Measurements from ENCODE around the gene COL4A2.
A peak's percentile ranks its signal among the peaks of the same experiment; 100 is the strongest.

COL4A2 gene

DNA sequence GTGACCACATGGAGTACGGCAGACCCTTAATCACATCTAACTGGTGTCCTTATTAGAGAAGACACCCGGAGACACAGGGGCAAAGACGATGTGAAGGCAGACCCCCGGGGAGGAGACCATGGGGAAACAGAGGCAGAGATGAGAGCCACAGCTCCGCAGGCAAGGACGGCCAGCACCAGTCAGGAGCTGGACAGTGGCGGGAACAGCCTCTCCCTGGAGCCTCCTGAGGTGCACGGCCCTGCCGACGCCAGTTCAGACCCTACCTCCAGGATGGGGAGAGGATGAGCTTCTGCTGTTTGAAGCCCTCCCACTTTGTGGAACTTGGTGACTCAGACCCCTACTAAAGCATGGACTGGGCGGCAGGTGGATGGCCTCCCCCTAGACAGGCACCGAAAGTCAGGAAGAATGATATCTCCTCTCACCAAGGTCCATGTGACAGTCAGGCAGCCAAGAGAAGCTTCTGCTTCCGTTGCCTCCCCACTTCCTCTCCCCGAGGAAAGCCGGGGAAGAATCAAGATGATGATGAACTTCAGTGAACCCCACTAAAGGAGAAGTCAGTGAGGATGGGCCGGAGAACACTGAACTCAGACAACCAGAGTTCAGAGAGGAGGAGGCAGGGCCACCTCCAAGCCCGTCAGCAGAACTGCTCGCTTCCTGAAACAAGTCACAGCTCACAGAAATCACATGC, 229.1 kb downstream of the COL4A2 start:
- DNase-seq = no peak

DNA sequence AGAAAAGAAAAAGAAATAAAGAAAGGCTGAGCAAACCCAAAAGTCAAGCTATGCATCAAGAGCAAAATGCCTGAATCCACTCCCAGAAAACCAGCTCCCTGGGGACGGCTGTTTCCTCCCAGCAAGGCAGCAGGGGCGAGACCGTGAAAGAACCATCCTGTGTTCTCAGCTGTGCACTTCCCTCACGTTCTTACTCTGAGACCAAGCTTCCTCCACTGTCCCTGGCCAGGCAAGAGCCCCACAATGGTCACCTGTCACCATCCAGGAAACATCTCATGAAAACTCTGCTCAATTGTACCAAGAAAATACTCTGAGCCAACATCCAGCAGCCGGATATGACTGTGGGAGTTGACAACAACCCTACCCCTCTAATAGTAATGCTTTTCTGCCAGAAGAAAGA, 231.5 kb downstream of the COL4A2 start:
- no peak for DNase-seq

DNA sequence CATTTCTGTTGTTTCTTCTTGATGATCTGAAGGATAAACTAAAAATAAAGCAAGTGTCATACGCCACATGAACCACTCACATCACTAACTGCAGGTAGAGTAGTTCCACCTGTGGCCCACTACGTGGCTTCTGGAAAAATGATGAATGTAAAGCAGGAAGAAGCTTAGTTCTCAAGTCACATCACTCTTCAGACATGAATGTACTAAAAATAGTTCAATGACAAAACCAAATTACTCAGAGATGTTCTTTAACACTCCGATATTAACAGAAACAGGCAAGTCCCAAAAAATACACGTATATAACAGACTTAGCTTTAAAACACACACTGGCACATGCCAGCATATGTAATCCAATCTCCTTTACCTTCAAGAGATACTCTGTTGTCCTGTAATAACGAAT, 232.8 kb downstream of the COL4A2 start:
- no peak for DNase-seq

DNA sequence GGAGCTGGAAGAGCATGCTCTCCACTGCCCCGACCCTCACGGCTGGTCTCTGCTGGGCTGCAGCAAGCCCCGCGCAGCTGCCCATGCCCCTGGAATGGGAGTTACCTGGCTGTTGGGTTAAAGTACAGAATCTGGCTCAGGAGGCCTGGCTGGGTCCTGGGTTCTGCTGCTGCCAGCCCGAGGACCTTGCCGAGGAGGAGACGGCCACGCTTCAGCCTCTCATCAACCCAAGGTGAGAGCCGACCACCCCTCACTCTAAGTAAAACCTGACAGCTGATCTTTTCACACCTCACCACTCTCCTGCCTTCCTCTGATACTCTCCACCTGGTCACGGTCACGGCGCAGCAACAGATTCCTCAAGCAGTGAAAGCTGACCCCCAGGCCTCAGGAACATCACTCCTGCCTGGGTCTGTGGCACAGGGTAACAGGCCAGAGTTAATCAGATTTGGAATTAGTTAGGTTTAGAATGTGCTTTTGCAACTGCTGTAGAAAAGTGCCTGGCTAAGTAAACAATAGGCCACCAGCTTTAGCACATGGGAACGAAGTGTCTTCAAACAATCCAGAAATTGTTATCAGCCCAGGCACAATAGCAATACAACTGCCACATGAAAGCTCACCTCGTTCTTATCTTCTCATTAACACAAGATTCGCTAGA, 233.9 kb downstream of the COL4A2 start:
- DNase-seq = peak; percentile 46

DNA sequence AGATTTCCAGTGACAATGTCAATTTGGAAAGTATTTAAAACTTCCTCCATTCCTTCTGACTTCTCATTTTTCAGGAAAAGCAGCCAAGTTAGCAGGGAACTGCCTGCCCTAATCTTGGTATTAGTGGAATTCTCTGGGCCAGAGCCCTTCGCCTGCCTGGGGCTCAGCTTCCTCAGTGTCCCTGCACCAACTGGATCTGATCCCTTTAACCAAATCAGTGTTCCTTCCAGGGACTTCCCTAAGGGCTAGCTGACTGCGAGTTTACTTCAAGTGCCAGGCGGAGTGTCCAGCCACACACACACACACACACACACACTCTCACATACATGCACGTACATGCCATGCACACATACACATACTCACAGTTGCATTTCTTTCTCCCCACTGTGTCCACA, 234.4 kb downstream of the COL4A2 start:
- DNase-seq = no peak

DNA sequence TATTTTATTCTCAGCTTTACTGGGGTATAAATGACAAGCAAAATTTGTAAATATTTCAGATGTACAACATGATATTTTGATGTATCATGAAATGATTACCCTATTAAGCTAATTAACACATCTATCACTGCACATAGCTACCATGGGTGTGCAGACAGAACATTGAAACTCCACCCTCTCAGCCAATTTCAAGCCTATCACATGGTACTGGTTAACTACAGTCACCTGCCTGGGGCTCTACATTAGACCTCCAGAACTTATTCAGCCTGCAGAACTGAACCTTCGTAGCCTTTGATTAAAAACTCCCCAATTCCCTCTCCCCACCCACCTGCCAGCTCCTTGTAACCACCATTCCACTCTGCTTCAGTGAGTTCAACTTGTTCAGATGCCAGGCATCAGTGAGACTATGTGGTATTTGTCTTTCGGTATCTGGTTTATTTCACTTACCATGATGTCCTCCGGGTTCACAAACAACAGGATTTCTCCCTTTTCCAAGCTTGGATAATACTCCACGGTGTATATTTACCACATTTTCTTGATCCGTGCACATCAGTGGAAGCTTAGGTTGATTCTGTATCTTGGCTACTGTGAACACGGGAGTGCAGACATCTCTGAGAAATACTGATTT, 235.2 kb downstream of the COL4A2 start:
- no peak for DNase-seq

DNA sequence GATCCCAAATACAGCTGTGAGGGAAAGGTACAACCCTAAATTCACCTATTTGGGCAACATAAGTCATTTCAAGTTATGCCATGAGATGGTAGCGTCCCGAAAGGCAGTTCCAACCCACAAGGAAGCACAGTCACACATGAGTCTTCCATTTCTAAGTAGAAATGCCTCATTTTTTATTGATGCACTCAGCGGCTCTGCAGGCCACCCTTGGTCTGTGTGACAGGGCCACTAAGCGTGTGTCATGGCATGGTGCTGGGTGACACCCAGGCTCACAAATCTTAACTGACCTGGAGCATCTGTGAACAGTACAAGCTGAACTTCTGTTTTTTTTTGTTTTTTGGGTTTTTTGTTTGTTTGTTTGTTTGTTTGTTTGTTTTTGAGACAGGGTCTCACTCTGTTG, 239.3 kb downstream of the COL4A2 start:
- DNase-seq = no peak

DNA sequence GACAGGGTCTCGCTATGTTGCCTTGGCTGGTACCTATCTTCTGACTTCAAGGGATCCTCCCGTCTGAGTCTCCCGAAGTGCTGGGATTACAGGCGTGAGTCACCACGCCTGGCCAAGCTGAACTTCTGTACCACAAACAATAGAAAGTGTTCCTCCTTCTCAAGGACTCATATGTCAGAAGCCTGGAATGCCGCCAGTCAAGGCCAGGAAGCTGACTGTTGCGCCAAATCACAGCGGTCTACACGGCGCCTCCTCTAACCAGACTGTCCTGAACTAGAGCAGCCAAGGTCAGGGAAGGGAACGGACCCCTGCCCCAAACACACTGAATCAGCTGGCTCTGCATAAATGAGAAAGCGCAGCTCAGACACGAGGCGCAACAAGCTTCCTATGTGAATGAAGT, 239.8 kb downstream of the COL4A2 start:
- no peak for DNase-seq

DNA sequence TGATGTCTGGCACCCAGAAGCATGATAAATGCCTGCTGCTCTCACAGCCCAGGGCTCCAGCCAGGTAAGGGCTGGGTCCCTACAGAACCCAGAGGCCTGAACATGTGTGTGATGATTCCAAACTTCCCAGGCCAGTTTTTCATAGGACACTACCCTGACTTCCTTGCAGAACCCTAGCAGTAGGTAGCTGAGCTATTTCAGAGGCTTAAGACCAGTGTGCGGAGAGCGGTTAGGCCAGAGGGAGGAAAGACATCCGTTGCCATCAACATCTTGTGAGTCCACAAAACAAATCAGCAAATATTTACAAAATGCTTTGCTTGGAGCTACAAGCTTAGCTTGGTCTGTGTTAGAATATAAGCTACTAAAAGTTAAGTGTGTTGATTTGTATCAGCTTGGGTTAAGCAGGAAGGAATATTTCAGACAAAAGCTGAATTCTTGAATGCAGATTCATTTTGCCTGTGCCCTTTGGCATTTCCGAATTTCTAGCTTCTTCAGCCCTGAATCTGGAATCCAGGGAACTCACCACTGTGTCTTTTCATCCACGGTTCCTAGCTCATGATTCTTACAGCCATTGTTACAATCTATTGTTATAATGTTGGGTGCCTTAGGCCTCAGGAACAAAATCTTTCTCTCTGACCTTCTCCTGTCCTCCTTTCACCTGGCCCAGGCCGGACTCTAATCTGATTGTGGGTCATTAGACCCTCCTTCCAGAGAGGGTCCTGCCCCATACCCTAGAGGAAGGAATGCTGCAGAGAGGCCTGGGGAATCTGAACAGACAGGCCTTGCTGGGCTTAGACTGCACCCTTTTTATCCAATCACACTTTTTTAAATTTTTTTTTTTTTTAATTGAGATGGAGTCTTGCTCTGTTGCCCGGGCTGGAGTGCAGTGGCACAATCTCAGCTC, 242.1 kb downstream of the COL4A2 start:
- no peak for DNase-seq

DNA sequence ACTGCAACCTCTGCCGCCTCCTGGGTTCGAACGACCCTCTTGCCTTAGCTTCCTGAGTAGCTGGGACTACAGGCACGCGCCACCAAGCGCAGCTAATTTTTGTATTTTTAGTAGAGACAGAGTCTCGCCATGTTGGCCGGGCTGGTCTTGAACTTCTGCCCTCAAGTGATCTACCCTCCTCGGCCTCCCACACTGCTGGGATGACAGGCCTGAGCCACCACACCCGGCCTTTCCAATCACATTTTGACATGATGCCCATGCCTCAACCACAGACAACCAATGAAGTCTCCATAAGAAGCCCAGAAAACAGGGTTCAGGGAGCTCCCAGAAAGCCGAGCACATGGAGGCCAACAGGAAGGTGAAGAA, 242.7 kb downstream of the COL4A2 start:
- DNase-seq = no peak

DNA sequence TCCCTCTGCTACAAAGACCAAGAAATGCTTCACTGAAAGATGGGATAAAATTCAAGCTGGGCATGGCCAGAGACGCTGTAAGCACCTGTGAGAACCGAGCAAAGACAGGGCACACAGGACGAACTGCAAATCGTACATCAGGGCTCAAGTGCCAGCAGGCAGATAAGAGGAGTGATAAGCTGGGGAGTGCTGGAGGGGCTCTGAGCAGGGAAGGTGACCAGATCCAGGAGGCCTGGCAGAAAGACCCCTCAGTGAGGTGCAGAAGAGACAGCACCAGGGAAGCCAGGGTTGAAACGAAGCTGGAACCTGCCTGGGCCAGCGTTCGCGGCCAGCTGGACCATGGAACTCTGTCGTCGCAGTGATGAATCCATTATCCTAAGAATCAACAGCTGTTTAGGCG, 244.2 kb downstream of the COL4A2 start:
- no peak for DNase-seq

DNA sequence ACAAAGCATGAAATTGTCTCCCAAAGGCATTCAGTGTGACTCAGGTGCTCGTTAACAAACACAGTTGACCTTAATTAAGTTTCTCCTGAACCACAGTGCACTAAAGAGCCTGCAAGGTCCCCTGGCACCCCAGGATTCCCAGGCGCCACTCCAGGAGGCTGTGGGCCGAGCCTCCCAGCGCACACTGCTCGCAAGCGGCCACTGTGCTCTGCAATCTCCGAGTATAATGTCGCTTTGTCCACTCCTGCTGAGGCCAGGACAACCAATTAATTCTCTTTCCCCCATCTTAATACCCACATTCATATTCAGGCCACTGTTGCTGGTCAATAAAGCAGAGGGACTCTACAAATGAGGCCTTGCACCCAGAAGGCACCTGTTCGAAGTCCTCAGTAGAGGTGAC, 245.7 kb downstream of the COL4A2 start:
- no peak for DNase-seq

DNA sequence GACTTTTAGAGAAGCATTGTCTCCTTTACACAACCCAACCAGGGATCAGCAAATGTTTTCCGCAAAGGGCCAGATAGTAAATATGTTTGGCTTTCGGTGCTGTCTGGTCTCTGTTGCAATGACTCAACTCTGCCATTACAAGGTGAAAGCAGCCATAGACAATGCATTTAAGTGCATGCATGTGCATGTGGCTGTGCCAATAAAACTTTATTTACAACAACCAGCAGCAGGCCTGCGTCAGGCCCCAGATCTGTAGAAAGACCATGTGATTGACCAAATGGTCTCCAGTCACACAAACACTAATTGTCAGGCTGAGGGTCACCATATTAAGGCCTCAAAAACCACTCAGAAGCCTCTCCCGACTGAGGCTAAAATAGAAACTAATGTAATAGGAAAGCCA, 246.3 kb downstream of the COL4A2 start:
- DNase-seq = no peak

DNA sequence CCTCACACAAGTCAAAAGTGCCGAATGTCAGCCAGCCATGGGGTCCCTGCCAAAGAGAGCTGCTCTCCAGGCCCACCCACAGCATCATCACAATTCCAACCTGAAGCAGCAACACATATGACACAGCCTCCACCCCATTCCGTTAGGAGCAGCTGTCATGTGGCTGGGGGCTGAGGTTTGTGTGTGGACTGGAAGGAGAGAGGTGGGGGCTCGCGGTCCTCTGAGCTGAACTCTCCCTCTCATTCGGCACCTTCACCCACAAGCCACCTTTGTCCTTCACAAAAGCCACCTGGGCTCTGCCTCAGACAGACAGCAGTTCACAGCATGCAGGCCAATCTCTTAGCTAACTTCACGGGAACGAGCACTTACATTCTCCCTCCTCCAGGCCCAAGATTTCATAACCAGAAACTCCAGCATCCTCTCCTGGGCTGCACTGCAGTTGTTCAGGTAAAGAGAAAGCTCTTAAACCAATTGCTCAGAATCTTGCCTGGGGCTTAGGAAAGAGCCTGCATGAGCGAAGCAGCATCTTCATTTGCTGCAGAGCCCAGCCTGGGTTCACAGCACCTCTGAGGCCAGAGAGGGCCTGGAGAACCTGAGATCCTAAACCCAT, 247.2 kb downstream of the COL4A2 start:
- DNase-seq = no peak

DNA sequence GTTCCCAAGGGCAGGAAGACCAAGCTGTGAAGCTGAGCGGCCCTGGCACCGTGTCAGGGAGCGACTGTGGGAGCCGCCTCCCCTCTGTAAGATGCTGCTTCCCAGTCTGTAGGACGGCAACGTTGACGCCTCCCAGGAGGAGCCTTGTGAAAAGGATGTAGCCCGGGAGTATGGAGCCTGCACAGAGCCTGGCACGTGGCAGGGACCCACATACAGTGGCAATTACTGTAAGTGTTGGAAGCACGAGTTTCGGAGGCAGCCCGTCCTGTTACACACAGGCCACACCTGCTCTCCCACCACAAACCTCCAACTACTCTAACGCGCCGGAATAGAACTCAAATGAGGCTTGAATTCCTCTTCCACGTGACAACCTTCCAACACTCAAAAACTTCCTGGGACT, 247.9 kb downstream of the COL4A2 start:
- no peak for DNase-seq

DNA sequence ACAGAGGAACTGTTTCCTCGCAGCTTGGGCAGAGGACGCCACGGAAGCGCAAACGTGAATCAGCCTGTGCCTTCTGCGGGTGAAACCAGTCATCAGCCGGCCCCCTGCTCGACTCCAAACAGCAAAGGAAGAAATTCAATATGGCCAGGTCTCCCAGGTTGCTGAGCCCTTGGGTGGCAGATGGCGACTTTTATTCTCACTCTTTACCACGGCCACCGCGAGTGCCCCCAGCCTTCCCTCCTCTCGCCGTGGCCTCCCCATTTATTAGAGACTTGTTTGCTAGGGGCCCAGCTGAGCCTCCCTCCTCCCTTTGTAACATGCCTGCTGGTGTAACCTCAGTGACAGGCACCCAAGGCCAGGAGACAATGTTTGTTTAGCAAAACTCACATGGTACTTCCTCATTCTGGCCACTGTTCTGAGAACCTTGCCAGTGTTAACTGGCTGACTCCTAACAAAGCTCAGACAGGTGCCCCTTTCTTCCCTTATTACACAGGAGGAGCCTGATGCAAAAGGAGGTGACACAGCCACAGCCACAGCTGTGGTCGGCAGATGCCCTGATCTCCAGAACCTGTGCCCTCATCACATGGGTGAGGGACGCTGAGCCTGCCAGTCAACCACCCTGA, 248.6 kb downstream of the COL4A2 start:
- DNase-seq = no peak

DNA sequence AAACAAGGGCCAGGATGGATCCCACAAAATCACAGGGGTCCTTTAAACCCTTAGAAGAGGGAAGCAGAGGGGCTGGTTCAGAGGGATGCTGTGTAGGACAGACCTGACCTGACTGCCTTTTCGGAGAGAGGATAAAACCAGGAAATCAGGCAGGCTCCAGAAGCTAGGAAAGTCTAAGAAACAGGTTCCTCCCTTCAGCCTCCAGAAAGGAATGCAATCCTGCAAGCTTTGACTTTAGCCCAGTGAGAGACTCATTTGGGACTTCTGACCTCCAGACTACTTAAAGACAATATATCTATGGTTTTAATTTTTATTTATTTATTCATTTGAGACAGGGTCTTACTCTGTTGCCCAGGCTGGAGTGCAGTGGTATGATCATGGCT, 249.1 kb downstream of the COL4A2 start:
- DNase-seq = no peak

DNA sequence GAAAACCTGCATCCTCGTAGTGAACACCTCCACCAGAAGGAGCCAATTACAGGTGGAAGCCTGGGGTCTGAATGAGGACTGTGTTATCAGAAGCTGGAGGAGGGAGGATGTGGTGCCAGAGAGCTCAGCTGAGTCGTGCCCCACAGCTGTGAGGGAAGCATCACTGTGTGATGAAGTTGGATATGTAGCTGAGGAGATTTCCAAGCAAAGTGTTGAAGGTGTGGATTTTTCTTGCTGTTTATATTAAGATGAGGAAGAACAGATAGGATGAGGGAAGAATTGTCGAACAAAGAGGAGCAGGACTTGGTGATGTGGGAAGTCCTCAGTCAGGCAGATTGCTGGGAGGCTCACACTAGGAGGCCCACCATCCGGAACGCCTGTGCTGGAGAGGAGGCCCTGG, 250.0 kb downstream of the COL4A2 start:
- DNase-seq = no peak

DNA sequence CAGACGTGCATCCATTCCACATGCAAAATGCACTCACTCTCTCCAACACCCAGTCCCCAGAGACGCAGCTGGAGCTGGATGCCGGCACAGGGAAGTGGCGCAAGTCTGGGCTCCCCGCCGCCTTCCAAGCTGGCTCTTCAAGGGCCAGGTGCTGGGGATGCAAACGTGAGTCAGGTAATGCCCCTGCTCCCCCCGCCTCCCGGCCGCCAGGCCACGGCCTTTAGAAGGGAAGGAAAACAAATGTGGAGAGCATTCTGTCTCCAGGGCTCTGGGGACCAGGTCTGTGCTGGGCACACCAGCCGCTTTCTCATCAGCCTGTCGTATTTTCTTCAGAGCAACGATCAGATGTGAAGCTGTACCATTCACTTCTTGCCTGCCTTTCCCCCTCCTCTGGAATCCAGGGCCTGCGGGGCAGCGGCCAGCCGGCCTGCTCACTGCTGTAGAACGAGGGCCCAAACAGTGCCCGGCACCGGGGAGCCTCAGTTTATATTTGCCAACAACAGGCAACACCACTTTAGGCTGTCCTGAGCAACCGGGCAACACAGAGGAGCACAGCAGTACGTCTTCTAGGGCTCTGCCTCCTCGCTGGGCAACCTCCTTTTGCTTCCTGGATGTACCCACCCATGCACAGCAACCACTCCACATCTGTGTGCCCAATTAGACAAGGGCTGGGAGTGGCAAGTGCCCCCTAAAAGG, 250.7 kb downstream of the COL4A2 start:
- DNase-seq = no peak

DNA sequence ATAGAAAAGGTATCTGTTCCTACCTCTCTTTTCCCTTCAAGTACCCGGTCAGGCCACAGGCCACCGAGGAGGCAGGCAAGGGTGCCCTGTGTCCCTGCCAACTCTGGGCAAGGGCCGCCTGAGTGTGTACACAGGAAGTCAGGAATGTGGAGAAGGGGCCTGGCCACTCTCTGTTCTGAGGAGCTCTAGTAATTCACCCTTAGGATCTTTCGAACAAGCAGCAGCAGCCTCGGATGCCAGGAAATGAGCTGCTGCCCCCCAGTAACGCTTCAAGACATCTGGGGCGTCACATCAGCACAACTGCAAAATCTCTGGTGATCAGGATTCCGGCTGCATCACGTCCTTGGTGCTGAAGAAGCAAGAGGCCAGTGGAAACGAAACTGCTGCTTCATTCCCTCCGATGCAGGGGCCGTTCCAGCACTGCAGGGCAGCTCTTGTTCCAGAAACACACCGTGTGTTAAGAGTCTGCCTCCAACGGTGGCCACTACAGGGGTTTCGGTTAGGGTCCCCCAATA, 252.4 kb downstream of the COL4A2 start:
- peak; percentile 56 for DNase-seq

DNA sequence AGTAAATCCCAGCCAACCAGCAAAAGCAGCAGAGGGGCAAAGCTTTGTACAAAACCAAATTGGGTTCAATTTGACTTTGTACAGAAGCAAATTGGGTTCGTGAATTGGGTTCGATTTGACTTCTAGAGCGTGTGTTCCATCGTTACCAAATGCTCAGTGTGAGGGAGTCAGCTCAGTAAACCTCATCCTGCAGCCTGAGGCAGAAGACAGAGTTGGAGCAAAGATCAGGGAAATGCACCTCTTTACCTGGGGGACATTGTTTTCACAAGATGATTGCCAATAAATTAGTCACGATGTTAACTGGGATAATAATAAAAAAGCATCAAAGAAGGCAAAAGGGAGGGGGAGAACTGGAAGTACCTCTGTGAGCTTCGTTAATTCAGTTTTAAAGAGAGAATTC, 252.9 kb downstream of the COL4A2 start:
- DNase-seq = no peak

Measured in right kidney (tissue), 1 donor.